Measurements from ENCODE around the gene RRAS.

RRAS gene

DNA sequence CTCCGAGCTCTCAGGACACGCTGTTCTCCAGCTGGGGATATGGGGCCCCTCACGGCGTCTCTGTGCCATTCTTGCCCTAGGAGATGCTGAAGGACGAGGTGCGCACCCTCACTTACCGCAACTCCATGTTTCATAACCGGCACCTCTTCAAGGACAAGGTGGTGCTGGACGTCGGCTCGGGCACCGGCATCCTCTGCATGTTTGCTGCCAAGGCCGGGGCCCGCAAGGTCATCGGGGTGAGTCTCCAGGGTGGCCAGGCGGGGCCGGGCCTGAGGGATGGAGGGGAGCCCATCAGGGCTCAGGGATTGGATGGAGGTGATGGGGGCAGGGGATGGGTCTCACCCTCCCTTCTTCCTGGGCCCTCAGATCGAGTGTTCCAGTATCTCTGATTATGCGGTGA is 41.9 kb upstream of the RRAS start:
- CTCF ChIA-PET: interaction anchor here (0.6 to 1.1 kb wide), 3 partner anchors 46 to 179 kb away, joined by 3 to 5 read pairs (median 5); no protein-coding TSS in a partner anchor
- no peak for DNase-seq (ENCODE audit: low spot score)
- TF ChIP-seq, protein P1, sequence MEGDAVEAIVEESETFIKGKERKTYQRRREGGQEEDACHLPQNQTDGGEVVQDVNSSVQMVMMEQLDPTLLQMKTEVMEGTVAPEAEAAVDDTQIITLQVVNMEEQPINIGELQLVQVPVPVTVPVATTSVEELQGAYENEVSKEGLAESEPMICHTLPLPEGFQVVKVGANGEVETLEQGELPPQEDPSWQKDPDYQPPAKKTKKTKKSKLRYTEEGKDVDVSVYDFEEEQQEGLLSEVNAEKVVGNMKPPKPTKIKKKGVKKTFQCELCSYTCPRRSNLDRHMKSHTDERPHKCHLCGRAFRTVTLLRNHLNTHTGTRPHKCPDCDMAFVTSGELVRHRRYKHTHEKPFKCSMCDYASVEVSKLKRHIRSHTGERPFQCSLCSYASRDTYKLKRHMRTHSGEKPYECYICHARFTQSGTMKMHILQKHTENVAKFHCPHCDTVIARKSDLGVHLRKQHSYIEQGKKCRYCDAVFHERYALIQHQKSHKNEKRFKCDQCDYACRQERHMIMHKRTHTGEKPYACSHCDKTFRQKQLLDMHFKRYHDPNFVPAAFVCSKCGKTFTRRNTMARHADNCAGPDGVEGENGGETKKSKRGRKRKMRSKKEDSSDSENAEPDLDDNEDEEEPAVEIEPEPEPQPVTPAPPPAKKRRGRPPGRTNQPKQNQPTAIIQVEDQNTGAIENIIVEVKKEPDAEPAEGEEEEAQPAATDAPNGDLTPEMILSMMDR (conservative IDR thresholded peaks at IDR 0.05; ENCODE audit: low read depth): no peak
- peak overlapping the region; percentile 88; the same call in 1 of the 2 replicates for H3K27ac ChIP-seq
- POLR2A ChIA-PET (ENCODE audit: low non-redundant PET): no interaction called here

- H3K27ac ChIP-seq: peak overlapping the region; percentile 88
- ChIA-PET POLR2A (ENCODE audit: low non-redundant PET) (no interaction called here), CTCF (interaction anchor here (0.5 to 1.1 kb wide), 14 partner anchors 8 to 340 kb away, joined by 3 to 5 read pairs (median 3); partner anchors contain the start of genes ADM5 and NOSIP)
- TF ChIP-seq, protein P1 (conservative IDR thresholded peaks at IDR 0.05; ENCODE audit: low read depth): peak; percentile 99
- DNase-seq (ENCODE audit: low spot score): peak; percentile 89
Observed at GRCh38 chr19:49680421-49681351, 40.7 kb upstream of the RRAS start.

GRCh38 chr19:49679771-49680413 is 39.9 kb upstream of the RRAS start:
- no peak for DNase-seq (ENCODE audit: low spot score)
- CTCF ChIA-PET: interaction anchor here (0.7 to 1.1 kb wide), 2 partner anchors 110 to 339 kb away, joined by 3 to 4 read pairs; no protein-coding TSS in a partner anchor
- TF ChIP-seq, protein P1 (conservative IDR thresholded peaks at IDR 0.05; ENCODE audit: low read depth): no peak
- POLR2A ChIA-PET (ENCODE audit: low non-redundant PET): no interaction called here
- H3K27ac ChIP-seq: peak overlapping the region; percentile 88

- DNase-seq (ENCODE audit: low spot score): no peak
- TF ChIP-seq, protein P1 (conservative IDR thresholded peaks at IDR 0.05; ENCODE audit: low read depth): no peak
- H3K27ac ChIP-seq: peak overlapping the region; percentile 88
- CTCF ChIA-PET: interaction anchor here (0.6 to 1.1 kb wide), 3 partner anchors 9 to 109 kb away, joined by 3 to 5 read pairs (median 3); partner anchors contain the start of gene ADM5
- POLR2A ChIA-PET (ENCODE audit: low non-redundant PET): no interaction called here
Observed at GRCh38 chr19:49678985-49679770, 39.2 kb upstream of the RRAS start.

- peak overlapping the region; percentile 88 for H3K27ac ChIP-seq
- DNase-seq (ENCODE audit: low spot score): peak; percentile 65
- ChIA-PET CTCF (interaction anchor here (0.6 to 1.0 kb wide), 2 partner anchors 11 to 170 kb away, joined by 3 to 5 read pairs; partner anchors contain the start of gene ADM5), POLR2A (ENCODE audit: low non-redundant PET) (interaction anchor here (1.8 kb wide), 1 partner anchor 36 kb away, joined by 4 read pairs; the partner anchor contains the start of gene SCAF1)
- TF ChIP-seq, protein P1 (conservative IDR thresholded peaks at IDR 0.05; ENCODE audit: low read depth): peak; percentile 62
Observed at GRCh38 chr19:49677901-49678674, 38.1 kb upstream of the RRAS start.
